HT-29 (cell line): Measurements from ENCODE around the gene SLC6A6. TPM values are rescaled to one million over a fixed set of nuclear protein-coding genes. Genes with fewer than 3 reads are reported as not detected.
"Not testable (repeated sequence)": the region's sequence is repeated elsewhere in the genome, so short reads cannot be mapped to it uniquely, and the experiment has no call there.

Experiments
- DNase-seq: peaks from one replicate; pipeline ENCODE4 v3.0.0-alpha.2; 2015; ENCODE audit warnings: low spot score
- total RNA-seq: library from RNA; depleted of rRNA; stranded (reverse); fragments of >200 nt; shearing (Covaris generic); gene quantifications from 2 replicates; pipeline ENCODE4 v1.2.3, GENCODE V29; 2014

Gene SLC6A6
- total RNA-seq, 1 experiment from 2014 or later: 51.5 TPM

DNA sequence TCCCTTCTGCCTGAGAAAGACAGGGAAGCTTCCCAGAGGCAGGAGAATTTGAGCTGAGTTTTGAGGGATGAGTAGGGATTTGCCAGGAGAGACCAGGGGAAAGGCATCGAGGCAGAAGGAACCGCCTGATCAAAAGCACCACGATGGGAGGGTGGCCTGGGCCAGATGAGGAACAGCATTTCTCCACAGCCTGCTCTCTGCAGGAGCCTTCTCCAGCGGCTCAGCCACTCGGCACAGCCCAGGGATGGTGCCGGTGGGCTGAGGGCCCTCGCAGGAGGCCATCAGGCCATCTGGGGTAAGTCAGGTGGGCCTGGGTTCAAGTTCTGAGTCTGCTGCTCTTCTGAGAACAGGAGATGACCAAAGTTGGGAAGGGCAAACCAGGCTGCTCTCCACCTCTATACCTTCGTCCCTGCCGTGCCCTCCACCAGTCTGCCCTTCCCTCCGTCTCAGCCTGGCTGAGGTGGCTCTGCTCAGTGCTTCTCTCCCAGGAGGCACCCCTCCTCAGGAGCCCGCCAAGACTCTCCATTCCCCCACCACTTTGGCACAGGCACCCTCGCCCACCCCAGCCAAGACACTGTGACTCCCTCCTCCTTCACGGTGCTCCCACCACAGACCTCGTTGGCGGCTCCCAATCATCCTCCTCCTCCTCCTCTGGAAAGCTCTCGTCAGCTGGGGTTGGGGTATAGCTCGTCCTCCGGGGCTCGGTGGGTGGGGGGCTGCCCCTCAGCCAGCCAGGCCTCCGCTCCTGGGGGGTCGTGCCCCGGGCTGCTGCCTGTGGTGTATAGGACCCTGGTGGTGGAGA, 102.8 kb downstream of the SLC6A6 start:
- DNase-seq: no peak

DNA sequence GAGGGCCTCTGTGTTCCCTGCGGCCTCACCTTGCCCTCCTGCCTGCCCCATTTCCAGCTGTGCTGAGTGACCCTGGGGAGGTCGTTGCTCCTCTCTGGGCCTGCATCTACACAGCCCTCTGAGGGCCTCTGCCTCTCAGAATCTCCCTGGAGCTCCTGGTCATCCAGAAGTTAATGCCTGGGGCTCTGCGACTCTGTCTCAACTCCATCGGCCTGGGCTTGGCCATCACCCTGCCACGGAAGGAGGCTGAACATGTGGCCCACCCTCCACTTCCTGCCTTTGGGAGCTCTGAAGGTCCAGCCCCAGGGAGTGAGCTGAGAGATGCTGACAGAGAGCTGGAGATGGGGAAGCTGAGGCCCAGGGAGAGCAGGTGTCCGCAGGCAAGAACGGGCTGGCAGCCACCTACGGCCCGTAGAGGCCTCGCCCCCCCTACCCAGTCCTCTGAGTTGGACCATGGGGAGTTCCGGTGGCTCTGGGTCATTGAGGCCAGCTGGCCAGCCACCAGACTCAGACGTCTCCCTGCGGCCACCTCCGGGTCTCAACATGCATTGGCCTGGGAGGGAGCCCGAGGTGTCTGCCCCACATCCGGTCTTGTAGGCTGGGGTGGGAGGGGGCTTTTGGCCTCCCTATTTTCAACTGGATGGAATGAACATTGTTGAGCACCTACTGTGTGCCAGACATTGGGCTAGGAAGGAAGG, 103.5 kb downstream of the SLC6A6 start:
- DNase-seq: no peak

DNA sequence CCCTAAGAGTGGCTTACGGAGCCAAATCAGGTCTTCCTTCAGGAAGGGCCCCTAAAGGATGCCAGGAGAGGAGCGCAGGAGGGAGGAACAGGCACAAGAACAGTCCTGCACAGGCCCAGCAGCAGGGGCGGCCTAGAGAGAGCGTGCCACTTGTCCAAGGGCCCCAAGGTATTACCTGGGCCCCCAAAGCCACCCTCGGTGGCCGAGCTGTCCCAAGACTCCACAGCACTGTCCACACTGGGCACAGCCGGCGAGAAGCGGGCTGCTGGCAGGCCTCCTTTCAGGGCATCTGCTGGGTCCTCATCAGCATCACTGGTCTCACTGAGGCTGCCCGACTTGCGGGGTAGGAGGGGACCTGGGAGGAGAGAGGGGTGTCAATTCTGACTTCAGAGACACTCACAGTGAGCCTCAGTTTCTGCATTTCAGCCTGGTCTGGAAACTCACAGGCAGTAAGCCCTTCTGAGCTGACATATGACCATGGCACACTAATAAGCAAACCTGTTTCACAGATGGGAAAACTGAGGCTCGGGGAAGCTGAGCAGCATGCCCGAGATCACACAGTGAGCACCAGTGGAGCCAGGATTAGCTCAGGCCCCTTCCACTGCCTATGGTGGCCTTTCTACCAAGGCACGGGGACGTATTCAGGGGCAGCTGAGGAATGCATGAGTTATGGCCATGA, 104.4 kb downstream of the SLC6A6 start:
- DNase-seq: no peak

DNA sequence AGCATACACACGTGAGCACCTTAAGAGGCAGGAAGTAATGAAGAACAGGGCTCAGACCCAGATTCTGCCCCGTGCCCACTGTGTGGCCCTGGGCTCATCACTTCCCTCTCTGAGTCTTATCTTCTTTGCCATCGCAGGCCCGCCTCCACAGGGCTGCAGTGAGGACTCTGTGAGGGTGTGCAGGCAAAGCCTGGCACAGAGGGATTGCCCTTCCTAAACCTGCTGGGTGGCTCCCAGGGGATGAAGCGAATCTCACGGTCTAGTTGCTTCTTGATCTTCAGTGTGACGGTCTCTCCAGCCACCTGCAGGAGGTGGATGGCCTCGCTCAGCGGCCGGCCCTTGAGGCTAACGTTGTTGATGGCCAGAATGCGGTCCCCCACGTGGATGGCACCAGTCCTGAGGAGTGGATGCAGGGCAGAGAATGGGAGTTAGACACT, 104.9 kb downstream of the SLC6A6 start:
- DNase-seq: peak; percentile 1

DNA sequence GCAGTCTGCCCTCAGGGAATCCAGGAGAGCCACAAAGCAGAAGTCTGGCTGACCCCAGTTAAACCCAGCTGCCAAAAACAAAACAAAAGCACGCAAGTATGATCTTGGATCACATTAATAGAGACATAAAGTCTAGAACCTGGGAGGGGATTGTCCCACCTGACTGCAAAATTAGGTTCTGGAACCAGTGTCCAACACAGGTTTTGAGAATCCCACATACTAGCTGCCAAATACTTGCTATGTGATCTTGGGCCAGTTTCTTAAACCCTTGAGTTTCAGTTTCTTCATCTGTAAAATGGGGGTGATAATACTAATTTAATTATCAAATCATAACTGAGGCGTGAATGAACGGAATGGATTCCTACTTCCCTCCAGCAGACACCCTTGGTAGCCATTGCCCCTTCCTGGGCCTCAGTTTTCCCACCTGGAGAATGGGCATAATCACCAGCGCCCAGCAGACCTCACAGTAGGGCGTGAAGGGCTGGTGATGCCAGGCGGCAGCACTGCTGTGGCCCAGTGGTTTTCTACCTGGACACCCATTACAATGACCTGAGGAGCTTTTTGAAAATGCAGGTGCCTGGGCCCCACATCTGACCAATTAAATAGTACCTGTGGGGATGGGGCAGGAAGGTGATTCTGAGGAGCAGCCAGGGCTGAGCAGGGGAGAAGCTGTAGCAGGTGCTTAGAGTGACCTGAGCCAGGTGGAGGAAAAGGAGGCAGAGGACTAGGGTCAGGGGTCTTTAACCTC, 105.5 kb downstream of the SLC6A6 start:
- no peak for DNase-seq

DNA sequence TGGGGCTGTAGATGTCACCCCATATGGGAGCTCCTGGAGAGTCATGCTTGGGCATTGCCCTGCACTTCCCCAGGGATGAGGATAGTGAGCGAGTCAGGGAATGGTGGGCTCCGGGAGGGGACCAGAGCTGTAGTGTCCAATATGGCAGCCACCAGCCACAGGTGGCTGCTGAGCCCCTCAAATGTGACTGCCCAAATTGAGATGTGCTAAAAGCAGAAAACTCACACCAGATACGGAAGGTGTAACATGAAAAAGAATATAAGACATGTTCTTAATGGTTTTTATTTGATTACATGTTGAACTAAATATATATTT, 106.1 kb downstream of the SLC6A6 start:
- no peak for DNase-seq

DNA sequence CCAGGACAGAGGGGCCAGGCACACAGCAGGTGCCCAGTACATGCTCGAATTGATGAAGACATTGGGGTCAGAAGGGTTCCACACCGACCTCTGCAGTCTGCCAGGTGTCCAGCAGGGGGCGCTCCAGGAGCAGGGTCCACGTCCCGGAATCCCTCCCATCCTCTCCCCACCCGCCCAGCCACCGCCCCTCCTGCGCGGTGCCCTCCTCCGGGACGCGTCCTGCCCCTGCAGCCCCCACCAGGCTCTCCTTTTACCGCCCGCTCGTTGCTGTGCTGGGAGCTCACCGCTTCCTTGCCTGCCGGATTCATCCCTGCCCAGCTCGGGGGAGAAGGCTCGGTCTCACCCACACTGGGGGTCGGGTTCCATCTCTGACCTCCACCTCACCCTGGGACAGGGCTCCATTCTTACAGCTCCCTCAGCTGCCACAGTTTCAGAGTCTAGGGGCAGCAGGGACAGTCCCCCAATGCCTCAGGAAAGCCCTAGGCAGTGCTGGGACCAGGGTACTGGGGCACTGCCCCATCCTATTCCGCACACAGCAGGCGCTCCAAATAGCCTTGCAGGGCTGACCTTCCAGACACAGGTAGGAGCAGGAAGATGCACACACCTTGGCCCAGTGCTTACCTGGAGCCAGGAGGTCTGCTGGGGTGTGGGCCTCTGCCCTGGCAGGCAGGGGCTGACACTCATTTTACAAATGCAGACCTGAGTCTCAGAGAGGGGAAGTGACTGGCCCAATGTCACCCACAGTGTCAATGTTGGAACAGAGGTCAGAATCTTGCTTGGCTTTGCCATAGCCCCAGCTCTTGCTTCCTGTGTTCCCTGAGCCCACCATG, 106.8 kb downstream of the SLC6A6 start:
- peak; percentile 58 for DNase-seq

DNA sequence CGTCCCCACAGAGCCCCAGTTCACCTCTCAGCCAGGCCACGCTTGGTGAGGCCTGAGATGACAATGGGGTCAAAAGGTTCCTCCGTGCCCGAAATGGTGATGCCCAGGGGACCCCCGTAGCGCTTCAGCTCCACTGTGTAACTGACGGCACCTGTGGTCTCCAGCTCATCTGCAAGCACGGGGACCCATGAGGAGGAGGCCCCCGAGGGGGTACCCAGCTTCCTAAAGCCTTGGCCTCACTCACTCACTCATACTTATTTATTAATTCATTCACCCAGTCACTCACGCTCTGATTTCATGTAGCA, 107.3 kb downstream of the SLC6A6 start:
- no peak for DNase-seq

DNA sequence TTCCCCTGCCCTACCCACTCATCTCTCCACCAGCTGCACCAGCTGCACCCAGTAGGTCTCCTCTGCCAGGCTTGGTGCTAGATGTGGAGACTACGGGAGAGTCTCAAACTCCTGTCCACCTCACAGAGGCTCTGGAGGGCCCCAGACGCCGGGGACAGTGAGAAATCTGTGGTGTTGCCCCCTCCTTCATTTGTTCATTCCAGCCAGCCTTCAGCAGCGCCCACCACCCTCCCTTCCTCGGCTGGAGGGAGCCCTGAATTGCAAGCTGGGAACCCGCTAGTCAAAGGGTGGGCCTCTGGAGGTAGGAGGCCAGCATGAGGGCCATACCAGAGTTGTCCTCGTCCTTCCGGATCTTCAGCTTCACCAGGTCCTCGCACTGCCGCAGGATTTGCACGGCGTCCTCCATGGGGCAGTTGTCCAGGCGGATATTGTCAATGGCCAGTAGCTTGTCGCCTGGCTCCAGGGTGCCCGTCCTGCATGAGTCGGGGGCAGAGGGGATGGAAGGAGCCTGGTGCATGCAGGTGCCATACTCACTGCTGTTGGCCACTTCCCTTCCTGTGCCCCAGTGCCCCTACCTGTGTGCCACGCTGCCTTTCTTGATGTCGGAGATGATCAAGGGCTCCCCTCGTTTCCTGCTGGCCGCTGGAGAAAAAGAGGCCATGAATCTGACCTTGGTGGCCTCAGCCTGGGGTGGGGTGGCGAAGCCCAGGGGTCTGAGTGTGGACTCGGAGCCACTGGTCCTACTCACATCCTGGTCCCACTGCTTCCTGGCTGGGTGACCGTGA, 108.6 kb downstream of the SLC6A6 start:
- no peak for DNase-seq

DNA sequence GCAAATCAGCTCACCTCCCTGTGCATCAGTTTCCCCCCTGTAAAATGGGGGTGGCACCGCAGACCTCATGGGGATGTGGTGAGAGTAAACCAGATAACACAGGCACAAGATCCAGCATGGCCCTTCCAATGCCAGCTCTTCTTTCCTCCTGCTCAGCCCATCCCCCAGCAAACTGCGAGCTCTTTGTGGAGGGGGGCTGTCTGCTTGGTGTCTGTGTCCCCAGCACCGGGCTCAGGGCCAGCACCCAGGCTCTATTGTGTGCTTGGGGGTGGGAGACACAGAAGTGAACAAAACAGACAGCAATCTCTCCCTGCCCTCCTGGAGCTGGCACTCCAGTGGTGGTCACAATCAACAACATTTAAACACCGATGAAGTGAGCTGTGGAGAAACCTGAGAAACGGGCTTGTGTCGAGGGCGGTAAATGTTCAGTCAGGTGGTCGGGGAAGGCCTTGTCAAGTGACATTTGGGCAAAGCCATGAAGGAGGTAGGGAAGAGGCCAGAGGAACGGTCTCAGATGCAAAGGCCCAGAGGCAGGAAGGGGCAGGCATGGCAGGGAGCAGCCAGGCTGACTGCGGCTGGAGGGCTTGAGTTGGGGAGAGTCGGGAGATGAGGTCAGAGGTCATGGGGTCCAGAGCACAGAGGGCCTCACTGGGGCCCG, 109.3 kb downstream of the SLC6A6 start:
- no peak for DNase-seq

DNA sequence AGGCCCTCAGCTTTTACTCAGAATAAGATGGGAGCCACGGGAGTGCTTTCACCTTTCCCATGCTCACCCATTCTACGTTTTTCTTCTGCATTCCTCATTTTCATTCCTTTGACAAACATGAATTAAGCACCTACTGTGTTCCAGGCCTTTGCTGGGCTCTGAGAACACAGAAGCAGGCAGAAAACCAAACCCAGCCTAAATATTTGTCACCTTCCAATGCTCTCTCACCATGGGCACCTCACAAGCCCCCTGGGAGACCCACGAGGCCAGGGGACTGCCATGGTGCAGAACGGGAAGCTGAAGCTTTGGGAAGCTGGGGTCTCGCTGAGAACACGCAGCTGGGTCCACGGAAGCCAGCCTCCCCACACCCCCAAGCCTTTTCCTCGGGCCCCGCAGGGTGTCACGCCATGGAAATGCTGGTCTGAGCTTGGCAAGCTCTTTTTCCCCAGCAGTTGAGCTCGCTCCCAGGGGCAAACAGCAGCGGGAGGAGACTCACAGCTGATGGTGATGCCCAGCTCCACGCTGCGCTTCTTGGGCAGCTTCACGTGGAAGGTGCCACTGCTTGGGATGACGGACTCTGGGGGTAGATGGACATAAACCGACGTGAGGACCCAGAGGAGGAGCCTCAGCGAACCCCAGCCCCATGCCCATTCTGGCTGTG, 110.0 kb downstream of the SLC6A6 start:
- DNase-seq: no peak

DNA sequence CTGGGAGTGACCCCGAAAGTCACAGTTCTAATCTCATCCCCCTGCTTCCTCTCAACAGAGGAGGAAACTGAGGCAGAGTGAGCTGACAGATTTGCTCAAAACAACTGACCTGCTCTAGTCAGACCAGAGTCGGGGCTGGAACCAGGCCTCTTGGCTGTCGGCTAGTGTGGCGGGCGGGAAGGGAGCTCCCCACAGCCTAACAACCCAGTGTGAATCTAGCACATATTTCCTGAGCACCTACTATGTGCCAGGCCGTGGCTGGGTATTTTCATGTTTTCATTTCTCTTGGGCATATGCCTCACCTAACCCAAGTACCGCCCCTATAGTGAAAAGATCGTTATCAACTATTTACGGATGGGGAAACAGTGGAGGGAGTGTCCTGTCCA, 110.5 kb downstream of the SLC6A6 start:
- DNase-seq: no peak

DNA sequence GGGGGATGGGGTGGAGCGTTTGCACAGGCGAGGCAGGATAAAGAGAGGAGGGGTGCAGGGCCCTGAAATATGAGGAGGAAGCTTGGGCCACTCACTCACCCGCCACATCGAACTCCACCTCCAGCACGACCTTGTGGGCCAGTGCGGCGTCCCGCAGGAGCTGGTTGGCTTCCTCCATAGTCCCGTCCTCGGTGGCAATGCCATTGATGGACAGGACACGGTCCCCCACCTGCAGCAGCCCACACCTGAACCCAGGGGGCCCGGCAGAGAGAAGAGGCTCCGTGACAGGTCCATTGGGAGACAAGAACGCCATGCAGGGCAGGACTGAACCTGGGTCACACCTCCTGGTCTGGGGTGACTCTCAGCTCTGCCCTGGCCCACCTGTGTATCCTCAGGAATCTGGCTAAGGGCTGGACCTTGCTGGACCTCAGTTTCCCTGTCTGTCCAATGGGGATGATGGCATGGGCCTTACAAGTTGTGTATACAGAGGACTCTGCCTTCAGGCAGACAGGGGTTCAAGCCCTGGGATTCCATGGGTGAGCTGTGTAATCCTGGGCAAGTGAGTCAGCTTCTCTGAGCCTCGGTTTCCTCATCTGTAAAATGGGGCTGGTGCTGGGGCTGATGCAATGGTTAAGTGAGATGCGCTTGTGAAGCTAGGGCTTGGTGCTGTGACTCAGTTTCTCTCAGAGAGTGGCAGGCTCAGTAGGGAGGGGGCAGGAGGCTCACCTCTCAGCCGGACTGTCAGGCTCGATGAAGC, 111.3 kb downstream of the SLC6A6 start:
- no peak for DNase-seq

DNA sequence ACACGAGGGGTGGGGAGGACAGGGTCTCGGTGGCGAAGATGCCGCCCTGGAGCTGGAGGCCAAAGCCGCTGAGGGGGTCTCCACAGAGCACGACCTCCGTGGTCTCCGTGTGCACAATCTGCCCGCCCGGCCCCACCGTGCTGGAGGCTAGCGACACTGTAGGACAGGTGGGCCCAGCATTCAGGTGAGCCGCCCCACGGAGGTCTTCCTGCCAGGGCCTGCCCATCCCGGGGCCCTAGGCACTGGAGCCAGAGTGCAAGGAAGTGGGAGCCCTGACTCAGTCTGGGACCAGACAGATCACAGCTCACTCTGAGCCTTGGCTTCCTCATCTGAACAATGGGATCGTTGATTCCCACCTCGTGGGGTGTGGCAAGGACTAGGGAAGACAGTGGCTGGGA, 111.9 kb downstream of the SLC6A6 start:
- no peak for DNase-seq

DNA sequence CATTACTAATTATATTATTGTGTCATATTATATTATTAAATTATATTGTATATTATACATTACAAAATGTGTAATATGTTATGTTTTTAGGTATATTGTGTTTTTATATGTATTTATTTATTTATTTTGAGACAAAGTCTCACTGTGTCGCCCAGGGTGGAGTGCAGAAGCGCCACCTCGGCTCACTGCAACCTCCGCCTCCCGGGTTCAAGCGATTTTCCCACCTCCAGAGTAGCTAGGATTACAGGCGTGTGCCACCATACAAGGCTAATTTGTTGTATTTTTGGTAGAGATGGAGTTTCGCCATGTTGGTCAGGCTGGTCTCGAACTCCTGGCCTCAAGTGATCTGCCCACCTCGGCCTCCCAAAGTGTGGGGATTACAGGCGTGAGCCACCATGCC, 113.1 kb downstream of the SLC6A6 start:
- not testable (repeated sequence) for DNase-seq

DNA sequence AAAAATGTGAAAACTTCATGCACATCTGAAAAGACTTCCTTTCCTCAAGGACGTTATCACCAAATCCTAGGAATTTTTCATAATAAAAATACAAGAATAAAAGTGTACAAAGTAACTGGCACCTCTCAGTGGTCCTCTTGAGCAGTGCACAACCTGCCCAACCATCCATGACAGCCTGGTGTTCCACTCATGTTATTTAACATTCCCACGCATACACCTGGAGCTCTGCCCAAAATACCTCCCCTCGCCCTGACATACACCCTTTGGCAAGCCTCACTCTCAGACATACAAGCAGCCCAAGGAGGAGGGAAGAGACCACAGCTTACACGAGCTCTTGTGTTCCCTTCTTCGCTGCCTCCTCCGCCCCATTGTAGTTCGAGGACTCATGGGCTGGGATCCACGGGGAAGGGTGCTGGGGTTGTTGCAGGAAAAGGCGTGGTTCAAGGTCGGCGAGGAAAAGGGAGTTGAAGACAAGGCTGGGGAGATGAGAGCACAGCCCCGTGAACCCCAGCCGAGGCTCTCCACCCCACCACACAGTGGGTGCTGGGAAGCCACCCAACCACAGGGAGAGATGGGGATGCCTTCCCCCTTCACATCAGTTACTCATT, 114.4 kb downstream of the SLC6A6 start:
- DNase-seq: no peak

DNA sequence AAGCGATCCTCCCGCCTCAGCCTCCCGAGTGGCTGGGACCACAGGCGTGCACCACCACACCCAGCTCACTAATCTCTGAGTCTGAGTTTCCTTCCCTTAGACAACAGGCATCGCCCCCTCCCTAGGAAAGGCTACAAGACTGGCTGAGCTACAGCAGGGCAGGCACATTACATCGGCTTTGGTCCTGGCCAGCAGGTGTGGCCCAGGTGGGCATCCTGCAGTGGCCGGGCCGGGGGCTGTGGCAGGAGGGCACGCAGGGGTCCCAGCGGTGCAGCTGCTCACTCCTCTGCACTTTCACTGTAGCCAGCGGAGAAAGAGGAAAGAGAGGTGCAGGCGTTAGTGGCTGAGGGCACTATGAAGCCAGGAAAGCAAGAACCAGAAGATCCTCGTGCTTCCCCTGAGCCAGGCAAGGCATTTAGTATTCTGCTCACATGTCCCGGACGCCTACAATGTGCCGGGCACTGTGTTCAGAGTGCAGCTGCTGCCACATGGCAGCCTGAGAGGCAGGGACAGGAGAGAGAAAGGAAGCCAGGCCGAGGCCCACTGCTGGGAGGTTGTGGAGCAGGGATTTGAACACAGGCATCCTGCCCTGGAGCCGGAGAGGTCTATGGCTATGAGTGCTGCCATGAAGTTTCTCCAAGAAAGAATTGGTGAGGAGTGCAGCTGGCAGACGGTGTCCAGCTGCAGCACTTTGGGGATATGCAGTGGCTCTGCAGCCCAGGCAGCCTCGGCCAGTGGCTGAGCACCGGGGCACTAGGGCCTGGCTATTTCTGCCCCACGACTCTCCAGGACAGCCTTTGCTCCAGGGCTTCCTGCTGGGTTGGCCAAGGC, 115.4 kb downstream of the SLC6A6 start:
- DNase-seq: no peak
